NCI-H2171 treated with DMSO at 0.1 percent for 48 hours (cell line): ENCODE data around the gene TRPM4.
"Not testable (repeated sequence)": the region's sequence is repeated elsewhere in the genome, so short reads cannot be mapped to it uniquely, and the experiment has no call there.

Experiments
- DNase-seq: peaks from one replicate; lab custom pipeline; 2025; lab: John Stamatoyannopoulos, UW

The TRPM4 gene

DNA sequence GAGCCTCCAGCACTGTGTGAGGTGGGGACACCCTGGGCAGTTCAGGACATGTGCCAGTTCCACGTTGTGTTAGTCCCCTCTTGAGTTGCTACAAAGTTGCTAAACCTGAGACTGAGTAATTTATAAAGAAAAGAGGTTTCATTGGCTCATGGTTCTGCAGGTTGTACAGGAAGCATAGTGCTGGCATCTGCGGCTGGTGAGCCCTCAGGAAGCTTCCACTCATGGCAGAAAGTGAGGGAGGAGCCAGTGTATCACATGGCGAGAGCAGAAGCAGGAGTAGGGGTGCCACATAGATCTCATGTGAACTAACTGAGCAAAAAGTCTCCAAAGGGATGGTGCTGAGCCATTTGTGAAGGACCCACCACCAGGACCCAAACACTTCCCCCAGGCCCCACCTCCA is 33.2 kb downstream of the TRPM4 start:
- no peak for DNase-seq

GRCh38 chr19:49193822-49194394 is 36.3 kb downstream of the TRPM4 start:
- no peak for DNase-seq

DNA sequence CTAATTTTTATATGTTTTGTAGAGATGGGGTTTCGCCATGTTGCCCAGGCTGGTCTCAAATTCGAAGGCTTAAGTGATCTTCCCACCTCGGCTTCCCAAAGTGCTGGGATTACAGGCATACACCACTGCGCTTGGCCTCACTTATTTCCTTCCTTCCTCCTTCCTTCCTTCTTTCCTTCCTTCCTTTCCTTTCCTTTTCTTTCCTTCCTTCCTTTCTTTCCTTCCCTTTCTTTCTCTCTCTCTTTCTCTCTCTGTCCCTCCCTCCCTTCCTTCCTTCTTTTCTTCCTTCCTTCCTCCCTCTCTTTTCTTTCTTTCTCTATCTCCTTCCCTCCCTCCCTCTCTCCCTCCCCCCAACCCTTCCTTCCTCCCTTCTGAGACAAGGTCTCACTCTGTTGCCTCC is 36.8 kb downstream of the TRPM4 start:
- no peak for DNase-seq

GRCh38 chr19:49196527-49197240 is 39.1 kb downstream of the TRPM4 start:
- no peak for DNase-seq

DNA sequence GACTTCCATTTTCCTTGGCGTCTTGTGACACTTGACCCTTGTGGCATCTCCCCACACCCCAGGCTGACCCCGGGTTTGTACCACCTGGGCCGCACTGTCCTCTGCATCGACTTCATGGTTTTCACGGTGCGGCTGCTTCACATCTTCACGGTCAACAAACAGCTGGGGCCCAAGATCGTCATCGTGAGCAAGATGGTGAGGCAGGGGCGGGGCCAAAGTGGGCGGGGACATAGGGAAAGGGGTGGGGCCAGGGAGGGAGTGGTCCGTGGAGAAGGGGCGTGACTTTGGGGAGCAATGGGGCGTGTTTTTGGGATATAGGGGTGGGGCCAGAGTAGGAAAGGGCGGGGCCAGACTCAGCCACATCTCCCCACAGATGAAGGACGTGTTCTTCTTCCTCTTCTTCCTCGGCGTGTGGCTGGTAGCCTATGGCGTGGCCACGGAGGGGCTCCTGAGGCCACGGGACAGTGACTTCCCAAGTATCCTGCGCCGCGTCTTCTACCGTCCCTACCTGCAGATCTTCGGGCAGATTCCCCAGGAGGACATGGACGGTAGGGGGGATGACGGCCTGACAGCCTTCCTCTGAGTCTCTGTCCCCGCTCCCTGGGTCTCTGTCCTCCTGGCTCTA is 42.8 kb downstream of the TRPM4 start:
- DNase-seq: no peak

GRCh38 chr19:49201042-49201441 is 43.5 kb downstream of the TRPM4 start:
- no peak for DNase-seq

GRCh38 chr19:49205114-49205513 is 47.5 kb downstream of the TRPM4 start:
- DNase-seq: no peak

- DNase-seq: not testable (repeated sequence)
Observed at GRCh38 chr19:49209502-49209901, 51.9 kb downstream of the TRPM4 start.

- DNase-seq: no peak
Observed at GRCh38 chr19:49210108-49210900, 52.7 kb downstream of the TRPM4 start.

DNA sequence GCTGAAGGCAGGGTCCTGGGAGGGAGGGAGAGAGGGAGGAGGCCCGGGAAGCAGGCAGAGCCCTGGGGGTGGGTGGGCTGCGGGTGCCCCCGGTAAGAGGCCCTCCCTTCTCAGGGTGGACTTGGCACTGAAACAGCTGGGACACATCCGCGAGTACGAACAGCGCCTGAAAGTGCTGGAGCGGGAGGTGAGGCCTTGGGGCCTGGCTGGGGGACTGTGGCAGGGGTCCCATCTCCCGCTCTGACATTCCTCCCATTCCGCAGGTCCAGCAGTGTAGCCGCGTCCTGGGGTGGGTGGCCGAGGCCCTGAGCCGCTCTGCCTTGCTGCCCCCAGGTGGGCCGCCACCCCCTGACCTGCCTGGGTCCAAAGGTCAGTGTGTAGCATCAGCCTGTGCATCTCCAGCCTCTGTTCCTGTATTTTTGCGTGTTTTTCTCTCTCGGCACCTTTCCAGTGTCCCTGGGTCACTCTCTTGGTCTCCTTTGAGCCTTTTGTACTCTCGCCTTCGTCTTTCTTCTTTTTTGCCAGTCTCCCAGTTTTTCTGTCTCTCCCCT is 53.4 kb downstream of the TRPM4 start:
- DNase-seq: no peak

DNA sequence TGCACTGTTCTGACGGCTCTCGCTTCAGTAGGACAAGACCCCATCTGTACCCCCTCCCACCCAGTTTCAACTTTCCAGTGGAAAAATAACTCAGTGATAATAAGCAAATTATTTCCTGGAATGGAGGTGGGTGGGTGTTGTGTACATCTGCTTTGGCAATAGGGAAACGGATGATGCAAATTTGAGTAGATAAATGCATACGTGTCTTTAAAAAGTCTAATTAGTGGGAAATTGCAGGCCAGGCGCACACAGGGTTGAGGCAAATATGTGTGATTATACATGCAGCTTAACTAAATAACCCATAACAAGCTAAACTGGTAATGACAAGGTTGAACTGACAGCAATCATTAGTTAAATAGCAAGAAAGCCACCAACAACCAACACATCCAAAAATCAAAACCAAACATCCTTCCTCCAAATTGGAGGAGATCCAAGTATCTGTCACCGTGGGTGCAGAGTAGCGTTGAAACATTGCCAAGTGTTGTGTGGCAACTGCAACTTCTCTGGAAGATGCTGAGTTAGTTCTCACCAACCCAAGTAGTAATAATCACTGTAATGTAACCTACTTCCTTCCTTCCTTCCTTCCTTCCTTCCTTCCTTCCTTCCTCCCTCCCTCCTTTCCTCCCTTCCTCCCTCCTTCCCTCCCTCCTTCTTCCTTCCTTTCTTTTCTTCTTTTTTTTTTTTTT is 54.6 kb downstream of the TRPM4 start:
- DNase-seq: peak; percentile 59

DNA sequence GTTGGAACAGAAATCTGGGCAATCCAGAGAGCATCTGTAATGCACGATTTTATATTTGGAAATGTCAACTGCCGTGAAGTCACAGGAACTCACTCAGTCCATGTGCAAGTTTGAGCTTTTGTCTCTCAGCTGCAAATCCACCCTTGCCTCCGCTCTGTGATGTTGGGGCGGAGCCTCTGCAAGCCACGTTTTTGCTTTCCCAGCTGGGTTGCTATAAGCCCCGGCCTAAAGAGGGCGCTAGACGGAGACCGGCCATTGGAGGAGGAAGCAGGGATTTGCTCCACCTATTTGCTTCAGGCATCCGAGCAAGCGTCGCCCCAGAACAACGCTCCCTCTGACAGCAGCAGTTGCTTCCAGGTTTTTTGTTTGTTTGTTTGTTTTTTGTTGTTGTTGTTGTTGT is 56.2 kb downstream of the TRPM4 start:
- DNase-seq: no peak

DNA sequence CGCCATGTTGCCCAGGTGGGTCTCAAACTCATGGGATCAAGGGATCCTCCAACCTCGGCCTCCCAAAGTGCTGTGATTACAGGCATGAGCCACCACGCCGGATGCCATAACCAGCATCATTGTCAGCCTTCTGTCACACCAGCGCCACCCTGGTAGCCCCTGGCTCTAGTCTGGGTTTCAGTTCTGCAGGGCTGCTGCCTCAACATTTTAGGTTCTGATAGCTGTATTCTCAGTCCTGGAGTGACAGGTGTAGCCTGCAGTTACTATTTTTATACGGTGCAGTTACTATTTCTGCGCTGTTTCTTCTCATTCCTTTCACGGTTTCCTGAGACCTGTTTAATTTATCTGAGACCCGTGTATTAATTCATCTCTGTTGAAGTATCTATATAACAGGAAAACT is 57.1 kb downstream of the TRPM4 start:
- DNase-seq: no peak

GRCh38 chr19:49216071-49216470 is 58.5 kb downstream of the TRPM4 start:
- DNase-seq: no peak

DNA sequence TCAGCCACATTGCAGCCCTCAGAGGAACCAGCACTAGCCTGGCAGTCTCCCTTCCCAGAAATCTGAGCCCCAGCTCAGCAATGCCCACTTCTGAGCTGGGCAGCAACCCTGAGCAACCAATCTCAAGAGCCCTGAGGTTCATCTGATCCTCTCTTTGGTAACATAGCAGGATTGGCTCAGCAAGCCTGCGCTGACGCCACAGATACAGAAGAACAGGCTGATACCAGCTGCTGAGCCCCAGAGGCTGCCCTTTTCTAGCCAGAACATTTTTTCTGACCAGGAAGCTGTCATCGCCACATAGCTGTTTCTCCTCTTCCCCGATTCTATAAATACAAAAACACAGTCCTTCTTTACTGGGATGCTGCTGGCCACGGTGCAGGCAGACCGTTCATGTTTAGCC is 59.8 kb downstream of the TRPM4 start:
- DNase-seq: no peak

DNA sequence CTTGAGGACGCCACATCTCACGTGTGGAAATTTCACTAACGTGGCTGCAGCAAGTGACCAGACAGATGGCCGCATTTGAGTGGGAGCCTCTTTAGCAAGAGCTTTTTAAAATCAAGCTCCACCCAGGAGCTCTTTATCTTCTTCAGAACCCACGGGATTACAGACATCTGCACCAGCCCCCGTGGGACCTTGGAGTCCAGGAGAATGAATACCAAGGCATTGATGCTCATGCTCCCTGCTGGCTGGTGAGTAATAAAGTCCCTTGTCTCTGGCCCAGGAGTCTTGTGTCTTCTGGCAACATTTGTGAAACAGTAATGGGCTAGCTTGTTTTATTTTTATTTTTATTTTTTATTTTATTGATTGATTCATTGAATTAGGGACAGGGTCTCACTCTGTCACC is 64.4 kb downstream of the TRPM4 start:
- DNase-seq: no peak

- no peak for DNase-seq
Observed at GRCh38 chr19:49222528-49222927, 64.9 kb downstream of the TRPM4 start.

DNA sequence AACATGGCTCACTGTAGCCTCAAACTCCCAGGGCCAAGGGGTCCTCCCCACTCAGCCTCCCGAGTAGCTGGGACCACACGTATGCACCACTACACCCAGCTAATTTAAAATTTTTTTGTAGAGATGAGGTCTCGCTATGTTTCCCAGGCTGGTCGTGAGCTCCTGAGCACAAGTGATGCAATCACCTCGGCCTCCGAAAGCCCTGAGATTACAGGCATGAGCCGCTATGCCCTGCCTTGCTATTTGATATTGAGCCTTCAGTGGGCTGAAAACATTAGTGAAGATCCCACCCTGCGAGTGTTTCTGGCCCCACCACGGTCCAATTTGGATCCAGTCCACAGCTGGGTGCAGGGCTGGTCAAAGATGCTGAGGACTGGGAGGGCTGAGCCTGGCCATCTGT is 65.9 kb downstream of the TRPM4 start:
- no peak for DNase-seq

DNA sequence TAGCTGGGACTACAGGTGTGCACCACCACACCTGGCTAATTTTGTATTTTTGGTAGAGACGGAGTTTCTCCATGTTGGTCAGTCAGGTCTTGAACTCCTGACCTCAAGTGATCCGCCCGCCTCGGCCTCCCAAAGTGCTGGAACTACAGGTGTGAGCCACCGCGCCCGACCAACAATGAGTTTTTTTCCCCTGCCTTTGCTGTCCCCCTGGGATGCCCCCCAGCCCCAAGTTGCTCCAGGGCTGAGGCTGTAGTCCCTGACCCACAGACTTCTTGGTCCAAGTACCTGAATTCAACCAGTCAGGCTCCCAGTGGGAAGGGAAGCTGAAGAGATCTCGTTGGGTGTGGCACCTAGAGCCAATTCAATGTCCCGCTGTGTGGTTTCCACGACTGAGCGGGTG is 66.8 kb downstream of the TRPM4 start:
- not testable (repeated sequence) for DNase-seq

DNA sequence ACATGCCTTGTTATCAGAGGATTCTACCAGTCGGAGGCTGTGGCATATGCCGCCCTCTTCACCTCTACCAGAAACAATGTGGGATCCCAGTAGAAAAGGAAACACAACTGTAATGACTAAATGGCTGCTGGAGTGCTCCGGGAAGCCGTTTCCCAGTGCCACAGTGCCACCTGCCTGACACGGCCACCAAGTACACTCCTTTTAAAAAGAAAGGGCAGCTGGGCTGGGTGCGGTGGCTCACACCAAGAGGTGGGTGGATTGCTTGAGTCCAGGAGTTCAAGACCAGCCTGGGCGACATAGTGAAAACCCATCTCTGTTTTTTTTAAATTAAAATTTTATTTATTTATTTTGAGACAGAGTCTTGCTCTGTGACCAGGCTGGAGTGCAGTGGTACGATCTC is 67.3 kb downstream of the TRPM4 start:
- DNase-seq: peak; percentile 88

DNA sequence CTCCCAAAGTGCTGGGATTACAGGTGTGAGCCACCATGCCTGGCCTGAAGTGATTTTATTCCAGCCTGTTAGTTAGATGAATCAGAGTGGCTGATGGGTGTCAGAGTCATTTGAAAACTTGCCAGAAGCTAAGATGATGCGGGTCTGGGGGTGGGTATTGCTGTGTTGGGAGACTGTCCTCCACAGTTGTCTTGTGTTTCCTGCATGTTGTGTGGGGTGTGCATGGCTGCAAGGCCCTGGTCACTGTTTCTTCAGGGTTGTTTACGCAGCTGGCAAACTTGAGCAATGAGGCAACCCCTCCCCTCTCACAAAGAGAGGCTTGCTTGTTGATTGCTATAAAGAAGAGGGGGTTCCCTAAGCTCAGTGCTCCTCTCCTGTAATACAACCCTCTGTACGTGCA is 71.8 kb downstream of the TRPM4 start:
- DNase-seq: no peak

GRCh38 chr19:49231389-49231788 is 73.8 kb downstream of the TRPM4 start:
- DNase-seq: no peak
